Posterior cingulate gyrus (tissue), 11 donors: Measurements from ENCODE around the gene DOHH.

ENCODE experiments used
- DNase-seq, 10 donors: peaks; one replicate each; pipeline versions ENCODE4 v3.0.0 to v3.0.0-alpha.2; 2020 to 2021; ENCODE audit warnings: mixed read lengths in 3 of 10
- intact Hi-C: fragments of 100-400 bp; cut with DNase I; formaldehyde crosslinking; loops from one replicate; pipeline ENCODE4 v1.15.1; 2023

DOHH gene

GRCh38 chr19:3500429-3501101, at the start of gene DOHH:
DOHH (minus strand) TSS chr19:3500674; CDS start chr19:3496814, 3,860 bp downstream.
- intact Hi-C loops, result no loop called here
- peak; percentile 95 to 99 (median 97) for DNase-seq

- intact Hi-C loops, result loop anchor here (10.0 kb wide), 1 partner anchor 165 kb away; no protein-coding TSS in a partner anchor
- DNase-seq, result no peak
Observed at GRCh38 chr19:3549816-3550215, 49.3 kb upstream of the DOHH start.

- DNase-seq, result peak in 3 of 10 donors; percentile 41 to 88 (median 82)
- intact Hi-C loops, result no loop called here
Observed at GRCh38 chr19:3548606-3549005, 48.1 kb upstream of the DOHH start.

GRCh38 chr19:3547767-3548282, 47.4 kb upstream of the DOHH start:
- intact Hi-C loops, result no loop called here
- peak in 1 of 10 donors; percentile 83 for DNase-seq

- DNase-seq, result peak in 1 of 10 donors; percentile 84
- intact Hi-C loops, result no loop called here
Observed at GRCh38 chr19:3547301-3547731, 46.8 kb upstream of the DOHH start.

- intact Hi-C loops, result no loop called here
- DNase-seq, result peak in 1 of 10 donors; percentile 80
Observed at GRCh38 chr19:3546119-3546518, 45.6 kb upstream of the DOHH start.

GRCh38 chr19:3545669-3546034, 45.2 kb upstream of the DOHH start:
- intact Hi-C loops, result loop anchor here (1.0 kb wide), 1 partner anchor 73 kb away; no protein-coding TSS in a partner anchor
- no peak for DNase-seq

GRCh38 chr19:3544742-3545668, 44.5 kb upstream of the DOHH start:
- intact Hi-C loops, result loop anchor here (1.0 kb wide), 1 partner anchor 73 kb away; no protein-coding TSS in a partner anchor
- peak; percentile 73 to 98 (median 89) for DNase-seq

GRCh38 chr19:3544058-3544376, 43.5 kb upstream of the DOHH start:
- peak in 1 of 10 donors; percentile 40 for DNase-seq
- intact Hi-C loops, result no loop called here

GRCh38 chr19:3543150-3544057, 42.9 kb upstream of the DOHH start:
- intact Hi-C loops, result no loop called here
- peak in 8 of 10 donors; percentile 39 to 95 (median 71) for DNase-seq

- intact Hi-C loops, result no loop called here
- DNase-seq, result no peak
Observed at GRCh38 chr19:3539756-3540118, 39.3 kb upstream of the DOHH start.

- intact Hi-C loops, result no loop called here
- DNase-seq, result peak in 2 of 10 donors; percentile 37 to 64
Observed at GRCh38 chr19:3538965-3539755, 38.7 kb upstream of the DOHH start, which contains the start of gene TEKTIP1. TEKTIP1 (plus strand) TSS chr19:3539174; CDS start chr19:3539178, 4 bp downstream.

GRCh38 chr19:3538258-3538929, 37.9 kb upstream of the DOHH start:
- intact Hi-C loops, result no loop called here
- DNase-seq, result peak in 1 of 10 donors; percentile 61

- intact Hi-C loops, result no loop called here
Observed at GRCh38 chr19:3537438-3538240, 37.2 kb upstream of the DOHH start.

GRCh38 chr19:3537101-3537437, 36.6 kb upstream of the DOHH start:
- intact Hi-C loops, result no loop called here
- DNase-seq, result peak in 1 of 10 donors; percentile 72

More at GRCh38 chr19:3537438-3538240, 37.2 kb upstream of the DOHH start:
- DNase-seq, result peak in 1 of 10 donors; percentile 76

GRCh38 chr19:3536429-3537100, 36.1 kb upstream of the DOHH start:
- intact Hi-C loops, result no loop called here
- DNase-seq, result peak in 9 of 10 donors; percentile 43 to 97 (median 64)

- no peak for DNase-seq
- intact Hi-C loops, result no loop called here
Observed at GRCh38 chr19:3535981-3536380, 35.5 kb upstream of the DOHH start.
